ENCODE data around the gene KLHL21. TPM values are rescaled to one million over a fixed set of nuclear protein-coding genes. Genes with fewer than 3 reads are reported as not detected.

The KLHL21 gene
- total RNA-seq, 1 donor from 2014 or later = 69.5 TPM

- no peaks in the 10 kb centered on the region for H3K27me3 ChIP-seq (ENCODE audit: control insufficient read depth, insufficient read depth, low read length)
- peak within 1 kb of the TSS; percentile 99 for H3K4me3 ChIP-seq (ENCODE audit: low read depth, low read length)
- peak; percentile 57 for DNase-seq (ENCODE audit: low read depth)
- peak; percentile 97 for TF ChIP-seq CTCF (IDR thresholded peaks at IDR 0.05; ENCODE audit: insufficient read depth, low read length, poor library complexity, severe bottlenecking)
- H3K36me3 ChIP-seq (ENCODE audit: control insufficient read depth, insufficient read depth, low read length) = no peaks in the 10 kb centered on the region
These were observed 48.4 kb downstream of the KLHL21 start, which contains the start of gene NOL9 for GRCh38 chr1:6554031-6554906. Gene NOL9, minus strand, starts transcription at chr1:6554513. Its CDS starts 11 bp downstream, at chr1:6554502.

GRCh38 chr1:6547301-6547700 is 55.4 kb downstream of the KLHL21 start:
- DNase-seq (ENCODE audit: low read depth) = no peak
- Histone ChIP-seq H3K27me3 (ENCODE audit: control insufficient read depth, insufficient read depth, low read length) (no peaks in the 10 kb centered on the region), H3K36me3 (ENCODE audit: control insufficient read depth, insufficient read depth, low read length) (peaks cover 1% of the 10 kb centered on the region), H3K4me3 (ENCODE audit: low read depth, low read length) (no peak overlapping the region)
- TF ChIP-seq CTCF (IDR thresholded peaks at IDR 0.05; ENCODE audit: insufficient read depth, low read length, poor library complexity, severe bottlenecking) = no peak

GRCh38 chr1:6546326-6546725 is 56.3 kb downstream of the KLHL21 start:
- no peak for DNase-seq (ENCODE audit: low read depth)
- Histone ChIP-seq H3K36me3 (ENCODE audit: control insufficient read depth, insufficient read depth, low read length) (peaks cover 1% of the 10 kb centered on the region), H3K27me3 (ENCODE audit: control insufficient read depth, insufficient read depth, low read length) (no peaks in the 10 kb centered on the region), H3K4me3 (ENCODE audit: low read depth, low read length) (no peak overlapping the region)
- TF ChIP-seq CTCF (IDR thresholded peaks at IDR 0.05; ENCODE audit: insufficient read depth, low read length, poor library complexity, severe bottlenecking) = no peak

GRCh38 chr1:6545276-6546112 is 57.2 kb downstream of the KLHL21 start:
- Histone ChIP-seq H3K27me3 (ENCODE audit: control insufficient read depth, insufficient read depth, low read length) (no peaks in the 10 kb centered on the region), H3K36me3 (ENCODE audit: control insufficient read depth, insufficient read depth, low read length) (peaks cover 1% of the 10 kb centered on the region), H3K4me3 (ENCODE audit: low read depth, low read length) (no peak overlapping the region)
- no peak for DNase-seq (ENCODE audit: low read depth)
- no peak for TF ChIP-seq CTCF (IDR thresholded peaks at IDR 0.05; ENCODE audit: insufficient read depth, low read length, poor library complexity, severe bottlenecking)

GRCh38 chr1:6544831-6545230 is 57.8 kb downstream of the KLHL21 start:
- no peak for TF ChIP-seq CTCF (IDR thresholded peaks at IDR 0.05; ENCODE audit: insufficient read depth, low read length, poor library complexity, severe bottlenecking)
- DNase-seq (ENCODE audit: low read depth) = no peak
- Histone ChIP-seq H3K36me3 (ENCODE audit: control insufficient read depth, insufficient read depth, low read length) (peaks cover 1% of the 10 kb centered on the region), H3K27me3 (ENCODE audit: control insufficient read depth, insufficient read depth, low read length) (no peaks in the 10 kb centered on the region), H3K4me3 (ENCODE audit: low read depth, low read length) (no peak overlapping the region)

Other genes with a start within 250 kb of the KLHL21 start
- gene ACOT7, start 209.1 kb downstream of the KLHL21 start, total RNA-seq = 75.6 and 79.8 TPM in 2 replicates
- 15.9 and 27.8 TPM in 2 replicates for gene HES2, start 182.9 kb downstream of the KLHL21 start, total RNA-seq
- 2.7 TPM in 2 replicates for gene ESPN, start 178.1 kb downstream of the KLHL21 start, total RNA-seq
- 18.2 and 20.2 TPM in 2 replicates for gene TNFRSF25, start 136.7 kb downstream of the KLHL21 start, total RNA-seq
- 24.3 and 26.4 TPM in 2 replicates for gene PLEKHG5, start 111.2 kb downstream of the KLHL21 start, total RNA-seq
- gene NOL9, start 48.4 kb downstream of the KLHL21 start, total RNA-seq = 30.3 and 32.5 TPM in 2 replicates
- gene TAS1R1, start 47.6 kb downstream of the KLHL21 start, total RNA-seq = not detected in 2 replicates
- 14.2 and 18.9 TPM in 2 replicates for gene ZBTB48, start 22.9 kb downstream of the KLHL21 start, total RNA-seq
- 8.0 and 8.8 TPM in 2 replicates for gene PHF13, start 10.9 kb upstream of the KLHL21 start, total RNA-seq
- 19.0 and 29.4 TPM in 2 replicates for gene THAP3, start 22.0 kb upstream of the KLHL21 start, total RNA-seq
- gene DNAJC11, start 98.9 kb upstream of the KLHL21 start, total RNA-seq = 35.6 and 46.7 TPM in 2 replicates
- gene CAMTA1, start 182.6 kb upstream of the KLHL21 start, total RNA-seq = 74.6 and 76.5 TPM in 2 replicates